CD14-positive monocyte (primary cell): ENCODE data around the gene ACAP3. TPM values are rescaled to one million over a fixed set of nuclear protein-coding genes. Genes with fewer than 3 reads are reported as not detected.

Source experiments
- DNase-seq, 3 donors: peaks; one replicate each; pipeline ENCODE4 v3.0.0-alpha.2; 2011 to 2022
- H2AFZ ChIP-seq: 2 replicates; pipeline ENCODE4 v1.6.0; 2012; ENCODE audit warnings: mild to moderate bottlenecking, low read depth, low read length, inconsistent platforms; ENCODE audit not compliant: insufficient read depth, poor library complexity, severe bottlenecking
- H3K27ac ChIP-seq, 2 donors: 1 replicate in 1 of 2; 2 replicates in 1 of 2; pipeline ENCODE4 v1.5.1; 2012 to 2013; ENCODE audit warnings: low read length in 2 of 2, control low read depth in 1 of 2, inconsistent platforms in 1 of 2, low read depth in 1 of 2, mild to moderate bottlenecking in 1 of 2
- H3K27me3 ChIP-seq, 2 donors: one replicate each; pipeline versions ENCODE4 v1.6.0 to v1.6.1; 2011 to 2013; ENCODE audit warnings: low read length in 2 of 2; ENCODE audit not compliant: control insufficient read depth in 2 of 2, insufficient read depth in 2 of 2
- H3K36me3 ChIP-seq, 2 donors: replicated peaks in 1 of 2; 1 replicate in 1 of 2; 2 replicates in 1 of 2; pipeline versions ENCODE4 v1.5.1 to v1.6.1; 2012 to 2013; ENCODE audit warnings: low read length in 2 of 2, control low read depth in 1 of 2, inconsistent platforms in 1 of 2, mild to moderate bottlenecking in 1 of 2; ENCODE audit not compliant: insufficient read depth in 2 of 2, control insufficient read depth in 1 of 2
- H3K4me1 ChIP-seq, 2 donors: 1 replicate in 1 of 2; 2 replicates in 1 of 2; pipeline versions ENCODE4 v1.5.1 to v1.6.1; 2012 to 2013; ENCODE audit warnings: low read length in 2 of 2, control low read depth in 1 of 2, inconsistent platforms in 1 of 2, mild to moderate bottlenecking in 1 of 2, moderate library complexity in 1 of 2; ENCODE audit not compliant: insufficient read depth in 2 of 2, control insufficient read depth in 1 of 2
- H3K4me2 ChIP-seq: replicated peaks from 2 replicates; pipeline ENCODE3; 2012; ENCODE audit warnings: low read length, moderate library complexity, mild to moderate bottlenecking; ENCODE audit not compliant: poor library complexity, severe bottlenecking; ENCODE audit errors: extremely low read depth
- H3K4me3 ChIP-seq, 3 experiments: fragments of 200-600 bp in 1 of 3; sonication (generic) in 1 of 3; replicated peaks in 1 of 3; 1 replicate in 2 of 3; 2 replicates in 1 of 3; pipeline ENCODE4 v1.5.1; 2011 to 2013; ENCODE audit warnings: low read length in 3 of 3, mild to moderate bottlenecking in 3 of 3, control low read depth in 2 of 3, low read depth in 2 of 3, inconsistent platforms in 1 of 3, moderate library complexity in 1 of 3
- H3K79me2 ChIP-seq: 2 replicates; pipeline ENCODE4 v1.6.0; 2012; ENCODE audit warnings: mild to moderate bottlenecking, control low read depth, inconsistent platforms, low read length, moderate library complexity; ENCODE audit not compliant: insufficient read depth
- H3K9ac ChIP-seq: 2 replicates; pipeline ENCODE4 v1.6.0; 2017; ENCODE audit warnings: low read length, mild to moderate bottlenecking; ENCODE audit not compliant: insufficient read depth, poor library complexity, severe bottlenecking
- H3K9me3 ChIP-seq, 2 donors: replicated peaks in 1 of 2; 1 replicate in 1 of 2; 2 replicates in 1 of 2; pipeline versions ENCODE4 v1.5.1 to v1.6.1; 2012 to 2013; ENCODE audit warnings: low read length in 2 of 2, control low read depth in 1 of 2; ENCODE audit not compliant: control insufficient read depth in 1 of 2, insufficient read depth in 1 of 2
- H4K20me1 ChIP-seq: 2 replicates; pipeline ENCODE4 v1.6.0; 2012; ENCODE audit warnings: mild to moderate bottlenecking, low read length, control low read depth, moderate library complexity; ENCODE audit not compliant: insufficient read depth
- H3K27ac Mint-ChIP-seq, 7 donors: one replicate each; pipeline ENCODE4 v1.8.0; 2020; ENCODE audit warnings: mild to moderate bottlenecking in 7 of 7, mixed read lengths in 7 of 7, moderate library complexity in 6 of 7, inconsistent platforms in 2 of 7
- H3K27me3 Mint-ChIP-seq, 3 donors: one replicate each; pipeline ENCODE4 v1.8.0; 2021 to 2022; ENCODE audit warnings: low read depth in 3 of 3, mild to moderate bottlenecking in 3 of 3, mixed read lengths in 3 of 3, moderate library complexity in 3 of 3, inconsistent platforms in 1 of 3
- H3K36me3 Mint-ChIP-seq, 2 donors: one replicate each; pipeline ENCODE4 v1.8.0; 2020; ENCODE audit warnings: mixed read lengths in 2 of 2, inconsistent platforms in 1 of 2, mild to moderate bottlenecking in 1 of 2
- H3K4me1 Mint-ChIP-seq: one replicate; pipeline ENCODE4 v1.8.0; 2020; ENCODE audit warnings: mild to moderate bottlenecking, mixed read lengths
- H3K4me3 Mint-ChIP-seq, 2 donors: one replicate each; pipeline ENCODE4 v1.8.0; 2020; ENCODE audit warnings: mild to moderate bottlenecking in 2 of 2, mixed read lengths in 2 of 2, moderate library complexity in 1 of 2
- H3K9me3 Mint-ChIP-seq, 7 donors: one replicate each; pipeline ENCODE4 v1.8.0; 2020 to 2022; ENCODE audit warnings: mixed read lengths in 7 of 7, mild to moderate bottlenecking in 6 of 7, moderate library complexity in 6 of 7, inconsistent platforms in 2 of 7
- WGBS: methylation state at CpG from one replicate; pipeline ENCODE4 v1.1.5; 2013; ENCODE audit warnings: missing lambda C conversion rate; ENCODE audit not compliant: insufficient coverage; 5-methylcytosine and 5-hydroxymethylcytosine counted together
- intact Hi-C, 2 donors: fragments of 100-400 bp; cut with micrococcal nuclease; formaldehyde crosslinking; loops; one replicate each; pipeline versions ENCODE4 v1.15.0 to v1.15.1; 2023
- polyA plus RNA-seq, 3 donors: library from polyadenylated mRNA; depleted of rRNA in 1 of 3; unstranded in 2 of 3; stranded (reverse) in 1 of 3; fragments of 300-500 nt in 2 of 3; fragments of >200 nt in 1 of 3; fragmentation: Illumina TruSeq in 2 of 3; gene quantifications; 1 replicate in 2 of 3; 2 replicates in 1 of 3; pipeline ENCODE4 v1.2.3, GENCODE V29; 2012 to 2021
- TF ChIP-seq, protein P1 (sequence below): fragments of 200-600 bp; IDR thresholded peaks from one replicate; pipeline ENCODE4 v1.8.0; 2022; ENCODE audit warnings: antibody characterized with exemption, mild to moderate bottlenecking

ACAP3 gene
- polyA plus RNA-seq, 3 donors, result 3.5 to 132 (median 4.0) TPM

DNA sequence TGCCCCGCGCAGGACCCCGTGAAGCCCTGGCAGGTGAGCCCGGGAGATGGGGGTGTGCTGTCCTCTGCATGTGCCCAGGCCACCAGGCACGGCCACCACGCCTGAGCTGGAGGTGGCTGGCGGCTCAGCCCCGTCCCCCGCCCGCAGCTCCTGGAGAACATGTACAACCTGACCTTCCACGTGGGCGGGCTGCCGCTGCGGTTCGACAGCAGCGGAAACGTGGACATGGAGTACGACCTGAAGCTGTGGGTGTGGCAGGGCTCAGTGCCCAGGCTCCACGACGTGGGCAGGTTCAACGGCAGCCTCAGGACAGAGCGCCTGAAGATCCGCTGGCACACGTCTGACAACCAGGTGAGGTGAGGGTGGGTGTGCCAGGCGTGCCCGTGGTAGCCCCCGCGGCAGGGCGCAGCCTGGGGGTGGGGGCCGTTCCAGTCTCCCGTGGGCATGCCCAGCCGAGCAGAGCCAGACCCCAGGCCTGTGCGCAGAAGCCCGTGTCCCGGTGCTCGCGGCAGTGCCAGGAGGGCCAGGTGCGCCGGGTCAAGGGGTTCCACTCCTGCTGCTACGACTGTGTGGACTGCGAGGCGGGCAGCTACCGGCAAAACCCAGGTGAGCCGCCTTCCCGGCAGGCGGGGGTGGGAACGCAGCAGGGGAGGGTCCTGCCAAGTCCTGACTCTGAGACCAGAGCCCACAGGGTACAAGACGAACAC is 25.2 kb upstream of the ACAP3 start:
- H3K36me3 Mint-ChIP-seq, result peaks cover 0 to 9% of the 10 kb centered on the region in 2 donors
- Histone ChIP-seq H3K4me3 (no peak overlapping the region), H2AFZ (no peak overlapping the region), H3K36me3 (peaks cover 0 to 13% of the 10 kb centered on the region in 2 donors), H4K20me1 (no peaks in the 10 kb centered on the region), H3K79me2 (no peaks in the 10 kb centered on the region), H3K9ac (no peak overlapping the region), H3K27me3 (no peaks in the 10 kb centered on the region), H3K27ac (no peak overlapping the region), H3K4me1 (no peaks in the 10 kb centered on the region), H3K9me3 (no peaks in the 10 kb centered on the region), H3K4me2 (no peak overlapping the region)
- DNase-seq, result no peak
- no peak overlapping the region for H3K4me3 Mint-ChIP-seq
- WGBS, result 90% methylated on average over 46 of the region's 48 CpGs
- peaks cover 0 to 3% (median 0%) of the 10 kb centered on the region in 7 donors for H3K9me3 Mint-ChIP-seq
- H3K4me1 Mint-ChIP-seq, result no peaks in the 10 kb centered on the region
- TF ChIP-seq, protein P1, sequence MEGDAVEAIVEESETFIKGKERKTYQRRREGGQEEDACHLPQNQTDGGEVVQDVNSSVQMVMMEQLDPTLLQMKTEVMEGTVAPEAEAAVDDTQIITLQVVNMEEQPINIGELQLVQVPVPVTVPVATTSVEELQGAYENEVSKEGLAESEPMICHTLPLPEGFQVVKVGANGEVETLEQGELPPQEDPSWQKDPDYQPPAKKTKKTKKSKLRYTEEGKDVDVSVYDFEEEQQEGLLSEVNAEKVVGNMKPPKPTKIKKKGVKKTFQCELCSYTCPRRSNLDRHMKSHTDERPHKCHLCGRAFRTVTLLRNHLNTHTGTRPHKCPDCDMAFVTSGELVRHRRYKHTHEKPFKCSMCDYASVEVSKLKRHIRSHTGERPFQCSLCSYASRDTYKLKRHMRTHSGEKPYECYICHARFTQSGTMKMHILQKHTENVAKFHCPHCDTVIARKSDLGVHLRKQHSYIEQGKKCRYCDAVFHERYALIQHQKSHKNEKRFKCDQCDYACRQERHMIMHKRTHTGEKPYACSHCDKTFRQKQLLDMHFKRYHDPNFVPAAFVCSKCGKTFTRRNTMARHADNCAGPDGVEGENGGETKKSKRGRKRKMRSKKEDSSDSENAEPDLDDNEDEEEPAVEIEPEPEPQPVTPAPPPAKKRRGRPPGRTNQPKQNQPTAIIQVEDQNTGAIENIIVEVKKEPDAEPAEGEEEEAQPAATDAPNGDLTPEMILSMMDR, result no peak
- intact Hi-C loops, result no loop called here
- no peak overlapping the region for H3K27ac Mint-ChIP-seq
- no peaks in the 10 kb centered on the region for H3K27me3 Mint-ChIP-seq

GRCh38 chr1:1332031-1332755 is 24.5 kb upstream of the ACAP3 start:
- Histone ChIP-seq H3K4me2 (no peak overlapping the region), H3K27me3 (no peaks in the 10 kb centered on the region), H3K36me3 (peaks cover 6 to 14% of the 10 kb centered on the region in 2 donors), H3K4me3 (no peak overlapping the region), H3K27ac (no peak overlapping the region), H3K4me1 (no peaks in the 10 kb centered on the region), H3K9me3 (no peaks in the 10 kb centered on the region), H2AFZ (no peak overlapping the region), H3K79me2 (no peaks in the 10 kb centered on the region), H4K20me1 (no peaks in the 10 kb centered on the region), H3K9ac (no peak overlapping the region)
- no peaks in the 10 kb centered on the region for H3K4me1 Mint-ChIP-seq
- no peak for DNase-seq
- peaks cover 0 to 3% (median 0%) of the 10 kb centered on the region in 7 donors for H3K9me3 Mint-ChIP-seq
- peaks cover 4 to 10% of the 10 kb centered on the region in 2 donors for H3K36me3 Mint-ChIP-seq
- intact Hi-C loops, result no loop called here
- no peak overlapping the region for H3K4me3 Mint-ChIP-seq
- 94% methylated on average over 57 of the region's 57 CpGs for WGBS
- no peak overlapping the region for H3K27ac Mint-ChIP-seq
- TF ChIP-seq, protein P1, result no peak
- no peaks in the 10 kb centered on the region for H3K27me3 Mint-ChIP-seq
